Activated B cell treated with CpG ODN at 0.5 μM for 24 hours (primary cell): ENCODE data around the gene SPHK2. TPM values are rescaled to one million over a fixed set of nuclear protein-coding genes. Genes with fewer than 3 reads are reported as not detected.

Experiments used
- ATAC-seq: fragments of 200-7000 bp; cut with Tn5 transposase; one replicate; pipeline ENCODE4 v1.10.0; 2021; ENCODE audit warnings: low read depth, mild to moderate bottlenecking, moderate library complexity
- CTCF ChIA-PET: fragments of 350-600 bp; sonication (Branson Sonifier 250); formaldehyde crosslinking; loops from one replicate; lab custom pipeline; 2021; ENCODE audit warnings: antibody characterized with exemption; lab: Charles Lee
- POLR2A ChIA-PET: fragments of 350-600 bp; sonication (Branson Sonifier 250); formaldehyde crosslinking; loops from one replicate; lab custom pipeline; 2021; ENCODE audit warnings: antibody characterized with exemption; lab: Charles Lee
- DNase-seq: peaks from one replicate; pipeline ENCODE4 v3.0.0; 2022
- H3K27ac Mint-ChIP-seq: one replicate; pipeline ENCODE4 v1.8.0; 2020; ENCODE audit warnings: mixed read lengths
- H3K27me3 Mint-ChIP-seq: one replicate; pipeline ENCODE4 v1.8.0; 2021; ENCODE audit warnings: mixed read lengths
- H3K36me3 Mint-ChIP-seq: one replicate; pipeline ENCODE4 v1.8.0; 2021; ENCODE audit warnings: low read depth, mixed read lengths
- H3K4me1 Mint-ChIP-seq: one replicate; pipeline ENCODE4 v1.8.0; 2021; ENCODE audit warnings: mixed read lengths
- H3K4me3 Mint-ChIP-seq: one replicate; pipeline ENCODE4 v1.8.0; 2020; ENCODE audit warnings: mild to moderate bottlenecking, mixed read lengths
- H3K9me3 Mint-ChIP-seq: one replicate; pipeline ENCODE4 v1.8.0; 2020; ENCODE audit warnings: mixed read lengths
- CTCF ChIP-seq: fragments of 200-600 bp; IDR thresholded peaks from one replicate; pipeline ENCODE4 v1.8.0; 2022; ENCODE audit warnings: antibody characterized with exemption, mild to moderate bottlenecking
- intact Hi-C: fragments of 100-400 bp; cut with micrococcal nuclease; formaldehyde crosslinking; loops from one replicate; pipeline ENCODE4 v1.15.1; 2024
- total RNA-seq: library from RNA; stranded (reverse); gene quantifications from 2 replicates; pipeline ENCODE4 v1.2.3, GENCODE V29; 2022

Gene SPHK2
- total RNA-seq, 1 donor from 2014 or later, result 48.5 TPM

GRCh38 chr19:48646722-48647216, 27.5 kb downstream of the SPHK2 start:
- ATAC-seq, result no peak
- peaks cover 47% of the 10 kb centered on the region for H3K4me1 Mint-ChIP-seq
- intact Hi-C loops, result loop anchor here (1.0 to 2.0 kb wide), 10 partner anchors 8 to 346 kb away; partner anchors contain the start of genes GYS1, RPL18, RUVBL2 and SPHK2

GRCh38 chr19:48648134-48648533, 28.8 kb downstream of the SPHK2 start:
- no peak for TF ChIP-seq CTCF
- H3K4me1 Mint-ChIP-seq, result peaks cover 53% of the 10 kb centered on the region
- no peaks in the 10 kb centered on the region for H3K27me3 Mint-ChIP-seq
- intact Hi-C loops, result loop anchor here (2.0 kb wide), 1 partner anchor 13 kb away; no protein-coding TSS in a partner anchor
- peak overlapping the region; percentile 68 for H3K27ac Mint-ChIP-seq
- DNase-seq (no peak), ATAC-seq (no peak)
- H3K9me3 Mint-ChIP-seq, result no peaks in the 10 kb centered on the region
- ChIA-PET POLR2A (interaction anchor here (0.7 to 1.6 kb wide), 4 partner anchors 11 to 157 kb away, joined by 6 to 19 read pairs (median 7); partner anchors contain the start of gene DBP), CTCF (no interaction called here)
- peak overlapping the region; percentile 9 for H3K4me3 Mint-ChIP-seq
- H3K36me3 Mint-ChIP-seq, result peaks cover 2% of the 10 kb centered on the region

More at GRCh38 chr19:48646722-48647216, 27.5 kb downstream of the SPHK2 start:
- Mint-ChIP-seq H3K27ac (peak overlapping the region; percentile 69), H3K9me3 (no peaks in the 10 kb centered on the region), H3K27me3 (no peaks in the 10 kb centered on the region), H3K36me3 (peaks cover 2% of the 10 kb centered on the region), H3K4me3 (peak overlapping the region; percentile 64)
- ChIA-PET POLR2A (interaction anchor here (0.6 to 2.7 kb wide), 11 partner anchors 10 to 232 kb away, joined by 3 to 44 read pairs (median 6); partner anchors contain the start of genes DBP, HSD17B14, RPL18 and SPHK2), CTCF (interaction anchor here (1.0 to 2.4 kb wide), 6 partner anchors 28 to 196 kb away, joined by 4 to 15 read pairs (median 10); partner anchors contain the start of genes HSD17B14, RPL18 and SPHK2)
- no peak for DNase-seq
- no peak for TF ChIP-seq CTCF

- no peak for TF ChIP-seq CTCF
- POLR2A ChIA-PET, result interaction anchor here (0.5 kb wide), 1 partner anchor 705 kb away, joined by 3 read pairs; no protein-coding TSS in a partner anchor
Observed at GRCh38 chr19:48650974-48651682, 31.8 kb downstream of the SPHK2 start.

GRCh38 chr19:48651683-48652048, 32.4 kb downstream of the SPHK2 start:
- H3K4me1 Mint-ChIP-seq, result peaks cover 40% of the 10 kb centered on the region
- H3K36me3 Mint-ChIP-seq, result no peaks in the 10 kb centered on the region
- H3K27ac Mint-ChIP-seq, result peak overlapping the region; percentile 16
- POLR2A ChIA-PET, result no interaction called here
- CTCF ChIA-PET, result interaction anchor here (0.6 to 1.3 kb wide), 2 partner anchors 23 to 191 kb away, joined by 3 read pairs; no protein-coding TSS in a partner anchor
- no peak overlapping the region for H3K4me3 Mint-ChIP-seq
- ATAC-seq (no peak), DNase-seq (no peak)
- intact Hi-C loops, result no loop called here
- TF ChIP-seq CTCF, result no peak
- no peaks in the 10 kb centered on the region for H3K27me3 Mint-ChIP-seq
- H3K9me3 Mint-ChIP-seq, result no peaks in the 10 kb centered on the region

More at GRCh38 chr19:48650974-48651682, 31.8 kb downstream of the SPHK2 start:
- Mint-ChIP-seq H3K36me3 (peaks cover under 1% of the 10 kb centered on the region), H3K27ac (peak overlapping the region; percentile 19), H3K4me3 (no peak overlapping the region), H3K27me3 (no peaks in the 10 kb centered on the region), H3K9me3 (no peaks in the 10 kb centered on the region), H3K4me1 (peaks cover 42% of the 10 kb centered on the region)
- no peak for ATAC-seq
- intact Hi-C loops, result no loop called here
- DNase-seq, result no peak
- CTCF ChIA-PET, result interaction anchor here (0.6 to 1.3 kb wide), 2 partner anchors 23 to 191 kb away, joined by 3 read pairs; no protein-coding TSS in a partner anchor
